Pancreas (tissue), 10 donors: Measurements from ENCODE around the gene REPIN1. TPM values are rescaled to one million over a fixed set of nuclear protein-coding genes. Genes with fewer than 3 reads are reported as not detected.
A peak's percentile ranks its signal among the peaks of the same experiment; 100 is the strongest.

ENCODE experiments used
- ATAC-seq, 4 donors: fragments of 200-7000 bp; cut with Tn5 transposase; one replicate each; pipeline versions ENCODE4 v1.8.0 to v1.9.1; 2020; ENCODE audit warnings: mild to moderate bottlenecking in 4 of 4, moderate library complexity in 4 of 4
- DNase-seq, 6 donors: peaks; one replicate each; pipeline ENCODE4 v3.0.0-alpha.2; 2020
- FAIRE-seq: peaks from 2 replicates; lab custom pipeline; 2012; peaks lifted over from hg19 to GRCh38; lab: Jason Lieb, UNC
- H3K27ac ChIP-seq, 4 donors: fragments of 200-600 bp; sonication (generic); 1 replicate in 3 of 4; 2 replicates in 1 of 4; pipeline versions ENCODE4 v1.5.0 to v1.8.0; 2020
- H3K27me3 ChIP-seq, 4 donors: fragments of 200-600 bp; one replicate each; pipeline ENCODE4 v1.8.0; 2021
- H3K36me3 ChIP-seq, 3 donors: fragments of 200-600 bp; sonication (generic) in 1 of 3; one replicate each; pipeline versions ENCODE4 v1.5.0 to v1.8.0; 2020 to 2021
- H3K4me1 ChIP-seq, 3 donors: fragments of 200-600 bp; one replicate each; pipeline ENCODE4 v1.8.0; 2021
- H3K4me3 ChIP-seq, 4 donors: fragments of 200-600 bp; sonication (generic) in 2 of 4; one replicate each; pipeline versions ENCODE4 v1.5.0 to v1.8.0; 2020 to 2021
- H3K9me3 ChIP-seq, 4 donors: fragments of 200-600 bp; one replicate each; pipeline ENCODE4 v1.8.0; 2021
- WGBS, 2 donors: extraction: QIAGEN DNeasy Blood & Tissue Kit; methylation state at CpG; one replicate each; pipeline ENCODE4 v1.1.7; 2013; 5-methylcytosine and 5-hydroxymethylcytosine counted together
- intact Hi-C, 3 donors: fragments of 100-400 bp; cut with DNase I; formaldehyde crosslinking; loops; one replicate each; pipeline versions ENCODE4 v1.11.1 to v1.14.2; 2022
- polyA plus RNA-seq, 2 donors: library from polyadenylated mRNA; stranded (reverse); fragments of 200-250 nt; gene quantifications; one replicate each; pipeline ENCODE4 v1.2.3, GENCODE V29; 2013
- total RNA-seq, 6 donors: library from RNA; stranded (reverse); fragmentation: NEBNext Ultra II Directional in 4 of 6; extraction: Animal tissue kit (Norgen Biotek cat#: 25700) in 4 of 6; gene quantifications; one replicate each; pipeline versions ENCODE4 v1.2.1 to v1.2.4, GENCODE V29; 2021 to 2023
- TF ChIP-seq, protein P1 (sequence below), 4 donors: fragments of 200-600 bp; sonication (generic) in 3 of 4; IDR thresholded peaks; one replicate each; pipeline versions ENCODE4 v1.5.0 to v1.8.0; 2021; ENCODE audit warnings: antibody characterized with exemption in 4 of 4
- donor health status: healthy with polysubstance abuse.
- donor health status: DM: no; HTN: no; CAD: no; lungs with moderate emphysema.
- donor health status: DM: no; HTN: no; CAD: no.
- donor health status: control.
- donor health status: control.
- donor health status: Bipolar disorder and iron deficiency.
- donor health status: DM: yes; HTN: yes; CAD: no.
- donor health status: DM: no; HTN: no; CAD: no.
- donor health status: DM: no; HTN: no; CAD: no.
- donor health status: DM: yes; HTN: yes; CAD: no.

Gene REPIN1
- total and polyA plus RNA-seq, 8 donors, result 48.1 to 78.8 (median 63.2) TPM

DNA sequence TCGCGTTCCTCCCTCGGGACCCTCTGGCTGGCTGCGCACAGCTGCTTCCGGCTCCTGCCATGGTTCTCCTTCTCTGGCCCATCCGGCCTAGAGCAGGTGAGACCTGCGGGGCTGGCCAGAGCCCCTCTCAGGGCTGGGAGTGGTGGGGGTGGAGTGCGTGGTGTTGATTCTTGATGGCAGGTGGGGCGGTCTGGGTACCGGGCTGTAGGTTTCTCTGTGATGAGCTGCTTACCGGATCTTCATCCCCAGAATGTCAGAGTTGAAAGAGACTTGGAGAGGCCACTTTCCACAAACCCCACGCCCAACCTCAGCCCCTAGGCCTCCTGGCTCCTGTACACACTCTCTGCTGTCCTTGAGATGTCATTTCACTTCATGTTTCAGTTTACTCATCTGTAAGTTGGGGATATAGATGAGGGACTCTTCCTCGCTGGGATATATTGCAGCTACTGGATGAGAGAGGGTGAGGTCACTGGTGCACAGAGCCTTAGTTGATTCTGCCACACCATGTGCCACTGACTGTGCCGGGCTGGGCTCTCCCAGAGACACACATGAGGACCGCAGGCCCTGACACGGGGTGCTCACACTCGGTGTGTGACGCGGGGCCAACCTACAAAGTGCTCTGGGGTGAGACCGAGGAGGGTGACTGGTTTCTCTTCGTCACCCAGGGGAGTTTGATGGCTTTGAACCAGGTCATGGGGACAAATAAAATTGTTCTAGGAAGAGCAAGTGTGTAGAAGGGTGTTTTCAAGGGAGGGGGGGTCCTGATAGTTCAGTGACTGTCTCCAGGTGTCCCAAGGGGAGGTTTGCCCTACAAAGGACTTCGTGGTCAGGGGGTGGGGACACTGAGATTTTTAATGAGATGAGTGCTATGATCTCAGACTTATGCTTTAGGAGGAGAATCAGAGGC is 40.0 kb downstream of the REPIN1 start:
- Histone ChIP-seq H3K27me3 (no peaks in the 10 kb centered on the region), H3K27ac (no peak overlapping the region), H3K36me3 (peaks cover 0 to 7% (median 0%) of the 10 kb centered on the region in 3 donors), H3K4me1 (peaks cover 0 to 19% (median 15%) of the 10 kb centered on the region in 3 donors), H3K9me3 (no peaks in the 10 kb centered on the region), H3K4me3 (no peak overlapping the region)
- intact Hi-C loops, result no loop called here
- TF ChIP-seq, protein P1, sequence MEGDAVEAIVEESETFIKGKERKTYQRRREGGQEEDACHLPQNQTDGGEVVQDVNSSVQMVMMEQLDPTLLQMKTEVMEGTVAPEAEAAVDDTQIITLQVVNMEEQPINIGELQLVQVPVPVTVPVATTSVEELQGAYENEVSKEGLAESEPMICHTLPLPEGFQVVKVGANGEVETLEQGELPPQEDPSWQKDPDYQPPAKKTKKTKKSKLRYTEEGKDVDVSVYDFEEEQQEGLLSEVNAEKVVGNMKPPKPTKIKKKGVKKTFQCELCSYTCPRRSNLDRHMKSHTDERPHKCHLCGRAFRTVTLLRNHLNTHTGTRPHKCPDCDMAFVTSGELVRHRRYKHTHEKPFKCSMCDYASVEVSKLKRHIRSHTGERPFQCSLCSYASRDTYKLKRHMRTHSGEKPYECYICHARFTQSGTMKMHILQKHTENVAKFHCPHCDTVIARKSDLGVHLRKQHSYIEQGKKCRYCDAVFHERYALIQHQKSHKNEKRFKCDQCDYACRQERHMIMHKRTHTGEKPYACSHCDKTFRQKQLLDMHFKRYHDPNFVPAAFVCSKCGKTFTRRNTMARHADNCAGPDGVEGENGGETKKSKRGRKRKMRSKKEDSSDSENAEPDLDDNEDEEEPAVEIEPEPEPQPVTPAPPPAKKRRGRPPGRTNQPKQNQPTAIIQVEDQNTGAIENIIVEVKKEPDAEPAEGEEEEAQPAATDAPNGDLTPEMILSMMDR (IDR thresholded peaks at IDR 0.05), result no peak
- ATAC-seq (no peak), DNase-seq (peak in 1 of 6 donors; percentile 49), FAIRE-seq (no peak)
- 85 to 90% methylated on average over 20 to 22 of the region's 22 CpGs for WGBS, 2 donors

DNA sequence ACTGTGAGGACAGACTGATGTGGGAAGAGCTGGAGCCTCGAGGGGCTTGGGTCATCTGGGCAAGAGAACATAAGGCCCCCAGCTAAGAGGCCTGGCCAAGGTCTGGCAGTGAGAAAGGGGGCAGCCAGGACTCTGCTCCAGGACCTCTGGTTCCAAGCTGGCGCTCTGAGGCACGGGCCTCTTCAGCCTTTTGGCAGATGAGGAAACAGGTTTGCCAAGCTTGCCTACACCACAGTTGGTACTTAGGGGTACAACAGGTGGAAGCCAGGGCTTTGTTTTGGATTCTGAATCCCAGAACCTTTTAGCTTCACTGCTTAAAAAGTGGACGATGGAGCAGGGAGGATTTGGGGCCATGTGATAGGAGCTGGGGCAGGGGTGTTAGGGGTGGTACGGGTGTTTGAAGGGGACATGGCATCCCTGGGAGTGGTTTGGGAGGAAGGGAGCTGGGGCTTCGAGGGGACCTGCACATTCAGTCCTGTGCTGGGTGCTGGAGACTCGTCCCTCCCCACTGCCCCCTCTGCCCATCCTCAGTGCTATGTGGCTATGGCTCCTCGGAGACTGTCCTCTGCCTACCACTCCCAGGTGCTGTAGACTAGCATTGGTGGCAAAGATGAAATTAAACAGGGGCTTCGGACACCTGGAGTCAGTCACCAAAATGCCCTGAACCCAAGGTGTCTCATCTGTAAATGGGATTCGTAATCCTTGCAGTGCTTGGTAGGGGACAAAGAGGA is 40.8 kb downstream of the REPIN1 start:
- FAIRE-seq (no peak), DNase-seq (no peak), ATAC-seq (no peak)
- no peaks in the 10 kb centered on the region for H3K9me3 ChIP-seq
- WGBS, 2 donors, result 84 to 87% methylated on average over 10 of the region's 10 CpGs
- TF ChIP-seq, protein P1 (IDR thresholded peaks at IDR 0.05), result no peak
- no peaks in the 10 kb centered on the region for H3K27me3 ChIP-seq
- H3K27ac ChIP-seq, result no peak overlapping the region
- intact Hi-C loops, result no loop called here
- no peak overlapping the region for H3K4me3 ChIP-seq
- peaks cover 0 to 7% (median 0%) of the 10 kb centered on the region in 3 donors for H3K36me3 ChIP-seq
- H3K4me1 ChIP-seq, result peaks cover 0 to 15% (median 7%) of the 10 kb centered on the region in 3 donors

DNA sequence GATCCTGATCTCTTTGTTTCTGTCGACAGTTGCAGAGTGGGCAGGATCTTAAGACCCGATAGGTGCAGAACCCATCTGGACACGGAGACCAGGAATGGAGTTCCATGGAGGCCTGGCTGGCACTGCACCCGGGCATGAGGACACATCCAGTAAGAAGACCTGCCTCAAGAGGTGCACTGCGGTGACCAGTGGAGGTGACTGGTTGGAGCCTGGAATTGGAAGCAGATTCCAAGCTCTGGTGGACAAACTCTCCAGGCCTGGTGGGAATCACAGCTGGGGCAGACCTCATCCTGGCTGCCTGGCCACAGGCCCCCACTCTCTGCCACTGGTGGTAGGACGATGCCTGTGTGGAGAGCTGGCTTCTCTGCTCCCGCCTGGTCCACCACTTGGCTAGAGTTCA is 41.5 kb downstream of the REPIN1 start:
- Histone ChIP-seq H3K4me3 (no peak overlapping the region), H3K27me3 (no peaks in the 10 kb centered on the region), H3K9me3 (no peaks in the 10 kb centered on the region), H3K36me3 (peaks cover 0 to 7% (median 0%) of the 10 kb centered on the region in 3 donors), H3K27ac (no peak overlapping the region), H3K4me1 (peaks cover 0 to 14% (median 6%) of the 10 kb centered on the region in 3 donors)
- ATAC-seq (no peak), FAIRE-seq (no peak), DNase-seq (no peak)
- WGBS, 2 donors, result 90 to 93% methylated on average over 7 of the region's 7 CpGs
- intact Hi-C loops, result no loop called here
- TF ChIP-seq, protein P1 (IDR thresholded peaks at IDR 0.05), result no peak

DNA sequence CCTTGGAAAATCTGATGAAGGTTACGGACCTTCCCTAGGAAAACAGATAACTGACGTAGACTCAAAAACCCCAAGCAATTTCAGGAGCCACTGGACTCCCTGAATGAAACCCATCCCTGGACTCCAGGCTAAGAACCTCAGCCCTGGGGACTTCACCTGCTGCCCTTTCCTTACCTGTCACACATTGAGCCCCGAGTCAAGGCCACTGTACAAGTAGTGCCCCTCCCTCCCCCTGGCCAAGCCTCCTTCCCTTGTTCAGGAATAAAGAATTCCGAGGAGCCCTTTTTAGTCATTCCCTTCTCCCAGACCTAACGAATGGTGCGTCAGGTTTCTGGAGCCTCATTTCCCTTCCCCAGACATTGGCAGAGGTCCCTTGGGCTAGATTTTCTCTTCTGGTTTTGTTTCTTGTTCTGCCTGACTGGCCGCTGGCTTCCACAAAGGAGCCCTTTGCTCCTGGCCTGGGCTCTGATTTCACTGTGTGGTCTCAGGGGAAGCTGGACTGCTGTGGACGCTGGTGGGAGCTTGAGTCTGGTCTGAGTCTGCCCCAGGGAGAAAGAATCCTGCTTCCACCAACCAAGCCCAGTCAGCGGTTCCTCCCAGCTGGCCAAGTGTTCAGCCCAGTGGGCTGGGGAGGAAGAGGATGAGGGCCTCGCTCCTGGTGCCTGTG is 42.2 kb downstream of the REPIN1 start:
- H3K36me3 ChIP-seq, result peaks cover 0 to 7% (median 0%) of the 10 kb centered on the region in 3 donors
- DNase-seq (no peak), ATAC-seq (no peak), FAIRE-seq (no peak)
- intact Hi-C loops, result no loop called here
- no peaks in the 10 kb centered on the region for H3K9me3 ChIP-seq
- H3K4me1 ChIP-seq, result peaks cover 0 to 14% (median 6%) of the 10 kb centered on the region in 3 donors
- WGBS, 2 donors, result 84 to 85% methylated on average over 10 of the region's 10 CpGs
- TF ChIP-seq, protein P1 (IDR thresholded peaks at IDR 0.05), result no peak
- H3K27me3 ChIP-seq, result no peaks in the 10 kb centered on the region
- H3K4me3 ChIP-seq, result no peak overlapping the region
- H3K27ac ChIP-seq, result no peak overlapping the region
